Panc1 (cell line): ENCODE measurements around the gene GOPC.

ENCODE experiments used
- POLR2AphosphoS5 ChIP-seq: IDR thresholded peaks from 2 replicates; pipeline ENCODE4 v1.6.1; 2012; ENCODE audit warnings: mild to moderate bottlenecking, low read depth, low read length, moderate library complexity
- SIN3A ChIP-seq: IDR thresholded peaks from 2 replicates; pipeline ENCODE4 v1.6.1; 2012; ENCODE audit warnings: low read depth, mild to moderate bottlenecking, low read length, moderate library complexity, borderline replicate concordance; ENCODE audit not compliant: insufficient read depth
- TCF7L2 ChIP-seq: IDR thresholded peaks from 2 replicates; pipeline ENCODE4 v1.6.1; 2011; ENCODE audit warnings: mild to moderate bottlenecking, low read depth, low read length, inconsistent platforms
- TF ChIP-seq, protein P1 (sequence below): fragments of 450-650 bp; IDR thresholded peaks from 2 replicates; pipeline ENCODE4 v1.5.1; 2017; ENCODE audit warnings: mild to moderate bottlenecking
- TF ChIP-seq, protein P2 (sequence below), 2 experiments: IDR thresholded peaks; 2 replicates each; pipeline ENCODE4 v1.6.1; 2011 to 2012; ENCODE audit warnings: low read depth in 2 of 2, control low read depth in 1 of 2, low read length in 1 of 2, mild to moderate bottlenecking in 1 of 2, moderate library complexity in 1 of 2; ENCODE audit not compliant: insufficient read depth in 1 of 2

DNA sequence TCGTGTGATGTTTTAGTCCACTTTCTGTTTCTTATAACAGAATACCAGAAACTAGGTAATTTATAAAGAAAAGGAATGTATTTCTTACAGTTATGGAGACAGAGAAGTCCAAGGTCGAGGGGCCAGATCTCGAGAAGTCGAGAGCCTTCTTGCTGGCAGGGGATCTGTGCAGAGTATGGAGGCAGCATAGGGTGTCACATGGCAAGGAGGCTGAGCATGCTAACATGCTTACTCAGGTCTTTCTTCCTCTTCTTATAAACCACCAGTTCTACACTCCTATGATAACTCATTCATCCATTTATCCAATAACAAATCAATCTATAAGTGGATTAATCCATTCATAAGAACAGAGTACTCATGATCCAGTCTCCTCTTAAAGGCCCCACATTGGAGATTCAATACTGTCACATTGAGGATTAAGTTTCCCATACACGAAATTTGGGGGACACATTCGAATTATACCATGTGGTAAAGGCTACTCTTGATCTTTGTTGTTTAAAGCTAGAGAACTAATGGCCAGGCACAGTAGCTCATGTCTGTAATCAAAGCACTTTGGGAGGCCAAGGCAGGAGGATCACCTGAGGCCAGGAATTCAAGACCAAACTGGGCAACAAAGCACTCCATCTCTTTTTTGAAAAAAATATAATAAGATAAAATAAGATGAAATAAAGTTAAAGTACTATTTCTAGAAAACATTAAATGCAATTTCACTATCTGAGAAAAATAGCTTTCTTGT is 2.1 kb downstream of the GOPC start:
- TF ChIP-seq, protein P1, sequence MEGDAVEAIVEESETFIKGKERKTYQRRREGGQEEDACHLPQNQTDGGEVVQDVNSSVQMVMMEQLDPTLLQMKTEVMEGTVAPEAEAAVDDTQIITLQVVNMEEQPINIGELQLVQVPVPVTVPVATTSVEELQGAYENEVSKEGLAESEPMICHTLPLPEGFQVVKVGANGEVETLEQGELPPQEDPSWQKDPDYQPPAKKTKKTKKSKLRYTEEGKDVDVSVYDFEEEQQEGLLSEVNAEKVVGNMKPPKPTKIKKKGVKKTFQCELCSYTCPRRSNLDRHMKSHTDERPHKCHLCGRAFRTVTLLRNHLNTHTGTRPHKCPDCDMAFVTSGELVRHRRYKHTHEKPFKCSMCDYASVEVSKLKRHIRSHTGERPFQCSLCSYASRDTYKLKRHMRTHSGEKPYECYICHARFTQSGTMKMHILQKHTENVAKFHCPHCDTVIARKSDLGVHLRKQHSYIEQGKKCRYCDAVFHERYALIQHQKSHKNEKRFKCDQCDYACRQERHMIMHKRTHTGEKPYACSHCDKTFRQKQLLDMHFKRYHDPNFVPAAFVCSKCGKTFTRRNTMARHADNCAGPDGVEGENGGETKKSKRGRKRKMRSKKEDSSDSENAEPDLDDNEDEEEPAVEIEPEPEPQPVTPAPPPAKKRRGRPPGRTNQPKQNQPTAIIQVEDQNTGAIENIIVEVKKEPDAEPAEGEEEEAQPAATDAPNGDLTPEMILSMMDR: no peak
- TF ChIP-seq SIN3A (no peak), POLR2AphosphoS5 (no peak), TCF7L2 (no peak)
- TF ChIP-seq, protein P2, sequence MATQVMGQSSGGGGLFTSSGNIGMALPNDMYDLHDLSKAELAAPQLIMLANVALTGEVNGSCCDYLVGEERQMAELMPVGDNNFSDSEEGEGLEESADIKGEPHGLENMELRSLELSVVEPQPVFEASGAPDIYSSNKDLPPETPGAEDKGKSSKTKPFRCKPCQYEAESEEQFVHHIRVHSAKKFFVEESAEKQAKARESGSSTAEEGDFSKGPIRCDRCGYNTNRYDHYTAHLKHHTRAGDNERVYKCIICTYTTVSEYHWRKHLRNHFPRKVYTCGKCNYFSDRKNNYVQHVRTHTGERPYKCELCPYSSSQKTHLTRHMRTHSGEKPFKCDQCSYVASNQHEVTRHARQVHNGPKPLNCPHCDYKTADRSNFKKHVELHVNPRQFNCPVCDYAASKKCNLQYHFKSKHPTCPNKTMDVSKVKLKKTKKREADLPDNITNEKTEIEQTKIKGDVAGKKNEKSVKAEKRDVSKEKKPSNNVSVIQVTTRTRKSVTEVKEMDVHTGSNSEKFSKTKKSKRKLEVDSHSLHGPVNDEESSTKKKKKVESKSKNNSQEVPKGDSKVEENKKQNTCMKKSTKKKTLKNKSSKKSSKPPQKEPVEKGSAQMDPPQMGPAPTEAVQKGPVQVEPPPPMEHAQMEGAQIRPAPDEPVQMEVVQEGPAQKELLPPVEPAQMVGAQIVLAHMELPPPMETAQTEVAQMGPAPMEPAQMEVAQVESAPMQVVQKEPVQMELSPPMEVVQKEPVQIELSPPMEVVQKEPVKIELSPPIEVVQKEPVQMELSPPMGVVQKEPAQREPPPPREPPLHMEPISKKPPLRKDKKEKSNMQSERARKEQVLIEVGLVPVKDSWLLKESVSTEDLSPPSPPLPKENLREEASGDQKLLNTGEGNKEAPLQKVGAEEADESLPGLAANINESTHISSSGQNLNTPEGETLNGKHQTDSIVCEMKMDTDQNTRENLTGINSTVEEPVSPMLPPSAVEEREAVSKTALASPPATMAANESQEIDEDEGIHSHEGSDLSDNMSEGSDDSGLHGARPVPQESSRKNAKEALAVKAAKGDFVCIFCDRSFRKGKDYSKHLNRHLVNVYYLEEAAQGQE (IDR thresholded peaks at IDR 0.05; ENCODE audit: insufficient read depth in 1 of 2, low read depth in 2 of 2, low read length in 1 of 2): no peak
